22Rv1 (cell line): ENCODE results near the gene CMIP.

Experiments used
- H3K27ac ChIP-seq: fragments of 450-650 bp; 2 replicates; pipeline ENCODE4 v1.5.1; 2017
- ZFX ChIP-seq: fragments of 450-650 bp; IDR thresholded peaks from 2 replicates; pipeline ENCODE4 v1.6.1; 2017; ENCODE audit warnings: antibody characterized with exemption, borderline replicate concordance
- TF ChIP-seq, protein P1 (sequence below): fragments of 450-650 bp; IDR thresholded peaks from 2 replicates; pipeline ENCODE4 v1.5.1; 2017; ENCODE audit warnings: mild to moderate bottlenecking

CMIP gene

DNA sequence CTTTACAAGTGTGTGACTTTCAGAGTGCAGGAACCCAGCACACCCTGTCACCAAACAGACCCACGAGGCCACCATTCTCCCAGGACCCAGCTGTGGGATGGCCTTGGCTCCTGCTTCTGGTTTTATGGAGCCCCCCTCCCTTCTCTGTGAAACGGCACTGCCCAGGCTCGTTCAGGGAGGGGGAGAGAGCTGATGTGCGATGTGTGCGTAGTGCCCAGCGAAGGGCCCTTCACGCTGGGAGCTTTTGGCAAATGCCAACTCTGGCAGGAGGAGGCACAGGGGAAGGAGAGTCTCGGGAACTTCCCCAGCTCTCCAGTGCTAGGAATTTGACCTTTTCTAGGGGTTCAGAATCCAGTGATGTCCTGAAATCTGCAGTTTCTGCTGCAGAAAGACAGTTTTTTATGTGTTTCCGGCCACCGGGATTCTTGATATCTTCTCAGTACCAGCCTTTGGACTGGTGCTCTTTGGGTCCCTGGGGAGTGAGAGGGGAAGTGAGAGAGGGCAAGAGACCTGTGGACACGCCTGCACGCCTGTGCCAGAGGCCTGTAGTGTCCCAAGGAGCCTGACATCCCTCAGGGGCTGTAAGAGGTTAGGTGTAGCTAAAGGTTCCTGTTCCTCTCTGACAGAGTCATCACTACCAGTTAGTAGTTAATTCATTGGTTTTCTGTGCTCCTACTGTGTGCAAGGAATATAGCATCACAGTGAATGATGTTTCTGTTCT is 45.1 kb downstream of the CMIP start:
- no peak for TF ChIP-seq ZFX
- TF ChIP-seq, protein P1, sequence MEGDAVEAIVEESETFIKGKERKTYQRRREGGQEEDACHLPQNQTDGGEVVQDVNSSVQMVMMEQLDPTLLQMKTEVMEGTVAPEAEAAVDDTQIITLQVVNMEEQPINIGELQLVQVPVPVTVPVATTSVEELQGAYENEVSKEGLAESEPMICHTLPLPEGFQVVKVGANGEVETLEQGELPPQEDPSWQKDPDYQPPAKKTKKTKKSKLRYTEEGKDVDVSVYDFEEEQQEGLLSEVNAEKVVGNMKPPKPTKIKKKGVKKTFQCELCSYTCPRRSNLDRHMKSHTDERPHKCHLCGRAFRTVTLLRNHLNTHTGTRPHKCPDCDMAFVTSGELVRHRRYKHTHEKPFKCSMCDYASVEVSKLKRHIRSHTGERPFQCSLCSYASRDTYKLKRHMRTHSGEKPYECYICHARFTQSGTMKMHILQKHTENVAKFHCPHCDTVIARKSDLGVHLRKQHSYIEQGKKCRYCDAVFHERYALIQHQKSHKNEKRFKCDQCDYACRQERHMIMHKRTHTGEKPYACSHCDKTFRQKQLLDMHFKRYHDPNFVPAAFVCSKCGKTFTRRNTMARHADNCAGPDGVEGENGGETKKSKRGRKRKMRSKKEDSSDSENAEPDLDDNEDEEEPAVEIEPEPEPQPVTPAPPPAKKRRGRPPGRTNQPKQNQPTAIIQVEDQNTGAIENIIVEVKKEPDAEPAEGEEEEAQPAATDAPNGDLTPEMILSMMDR, result no peak
- H3K27ac ChIP-seq, result no peak overlapping the region

DNA sequence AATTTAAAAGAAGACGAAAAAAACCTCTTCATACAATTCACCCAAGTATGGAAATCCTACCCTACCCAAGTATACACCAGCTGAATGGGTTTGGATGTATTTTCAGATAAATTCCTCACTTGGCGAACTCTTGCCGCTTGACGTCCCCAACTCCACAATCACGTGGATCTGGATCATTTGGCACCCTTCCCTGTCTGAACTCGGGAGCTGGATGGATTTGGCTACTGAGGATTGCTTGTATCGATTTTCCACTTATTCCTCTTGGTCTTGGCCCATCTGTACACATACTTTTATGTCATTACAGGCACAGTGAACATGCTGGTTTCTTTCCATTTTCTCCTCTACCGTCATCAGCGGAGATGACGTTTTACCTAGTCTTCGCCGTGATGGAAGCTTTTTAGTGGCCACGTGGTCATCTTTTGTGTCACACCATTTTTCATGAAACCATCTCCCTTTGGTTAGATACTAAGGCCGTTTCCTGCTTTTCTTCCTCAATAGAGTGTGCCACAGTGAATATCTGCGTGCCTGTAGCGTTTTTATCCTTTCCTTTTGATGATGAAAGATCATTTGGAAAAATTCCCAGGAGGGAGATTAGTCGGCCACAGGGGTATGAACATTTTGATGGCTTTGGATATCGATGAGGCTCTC is 47.1 kb downstream of the CMIP start:
- TF ChIP-seq, protein P1, result no peak
- TF ChIP-seq ZFX, result no peak
- H3K27ac ChIP-seq, result no peak overlapping the region

DNA sequence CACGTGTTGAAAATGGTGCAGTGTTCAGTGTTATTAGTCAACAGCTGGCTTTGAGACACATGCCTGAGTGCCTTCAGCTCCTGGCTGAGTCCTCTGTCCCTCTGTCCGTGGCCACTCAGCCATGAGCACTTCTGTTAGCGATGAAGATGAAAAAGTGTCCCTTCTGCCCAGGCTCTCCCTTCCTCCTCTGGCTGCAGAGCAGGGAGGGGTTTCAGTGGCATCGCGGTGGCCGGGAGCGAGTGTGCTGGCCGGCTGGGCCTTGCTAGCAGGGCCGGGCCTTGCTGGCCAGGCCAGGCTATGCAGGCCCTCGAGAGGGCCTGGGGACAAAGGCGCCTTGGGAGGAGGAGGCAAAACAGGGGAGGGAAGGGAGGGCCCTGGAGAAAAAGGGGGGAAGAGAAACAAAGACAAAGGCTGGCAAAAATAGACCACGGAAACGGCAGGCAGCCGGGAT is 47.7 kb downstream of the CMIP start:
- no peak overlapping the region for H3K27ac ChIP-seq

DNA sequence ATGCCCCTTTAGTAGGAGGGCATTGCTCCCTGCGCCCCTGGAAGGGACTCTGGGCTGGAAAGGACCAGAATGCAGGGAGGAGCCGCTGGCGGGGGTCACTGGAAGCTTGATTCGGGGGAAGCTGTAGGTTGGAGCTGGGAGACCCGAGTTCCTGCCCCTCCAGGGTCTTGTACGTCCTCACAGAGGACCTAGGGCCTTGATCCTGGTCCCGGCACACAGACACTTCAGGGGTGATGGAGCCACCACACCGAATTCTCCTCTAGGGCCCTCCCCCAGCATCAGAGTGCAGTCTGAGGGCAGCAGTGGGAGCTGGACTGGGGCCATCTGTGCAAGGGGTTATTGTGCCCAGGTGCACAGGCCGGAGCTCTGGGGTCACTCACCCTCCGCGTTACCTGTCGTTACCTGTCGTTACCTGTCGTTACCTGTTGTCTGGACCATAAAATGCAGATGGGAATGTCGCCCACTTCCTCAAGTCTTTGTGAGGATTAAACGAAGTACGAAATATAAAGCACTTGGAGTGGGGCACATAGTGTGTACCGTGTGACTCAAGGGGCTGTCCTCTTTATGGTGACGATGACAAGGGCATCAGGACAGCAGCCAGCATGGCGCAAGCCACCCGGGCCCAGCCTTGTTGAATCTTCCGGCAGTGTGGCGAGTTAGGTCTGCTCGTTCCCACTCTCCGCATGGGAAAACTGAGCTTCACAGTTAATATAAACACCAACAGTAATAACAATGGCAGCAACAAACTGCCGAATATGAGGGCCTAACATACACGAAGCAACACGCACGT is 48.6 kb downstream of the CMIP start:
- H3K27ac ChIP-seq, result no peak overlapping the region
- TF ChIP-seq, protein P1, result no peak
- TF ChIP-seq ZFX, result no peak

More for the DNA sequence above, 47.7 kb downstream of the CMIP start:
- TF ChIP-seq, protein P1, result no peak
- no peak for TF ChIP-seq ZFX

DNA sequence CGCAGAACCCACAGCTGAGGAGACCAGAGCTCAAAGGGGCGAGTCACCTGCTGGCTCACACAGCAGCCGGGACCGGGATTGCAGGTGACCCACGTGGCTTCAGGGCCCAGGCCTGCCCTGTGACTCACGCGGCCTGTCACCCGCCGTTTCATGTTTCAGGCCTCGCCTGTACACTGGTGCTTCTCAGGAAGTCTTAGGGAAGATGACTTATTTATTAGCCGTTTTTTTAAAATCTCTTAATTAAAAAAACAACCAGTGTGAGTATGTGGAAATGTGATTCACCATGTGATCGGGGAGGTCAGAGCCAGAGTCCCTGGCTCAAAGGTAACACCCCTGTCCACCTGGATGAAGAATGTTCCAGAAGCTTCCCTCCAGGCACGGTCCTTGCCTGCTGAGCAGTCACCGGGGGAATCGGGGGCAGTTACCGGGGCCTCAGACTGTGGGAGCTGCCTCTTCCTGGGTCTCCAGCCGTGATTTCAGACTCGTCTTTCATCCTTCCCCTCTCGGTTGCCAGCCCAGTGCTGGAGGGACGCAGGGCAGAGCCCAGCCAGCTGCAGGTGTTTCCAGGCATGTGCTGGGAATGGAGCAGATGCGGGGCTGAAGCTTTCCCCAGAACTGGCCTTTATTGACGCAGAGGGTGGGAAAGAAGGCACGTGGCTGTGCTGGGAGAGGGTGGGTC is 49.3 kb downstream of the CMIP start:
- no peak overlapping the region for H3K27ac ChIP-seq
- TF ChIP-seq ZFX, result no peak
- TF ChIP-seq, protein P1, result no peak

DNA sequence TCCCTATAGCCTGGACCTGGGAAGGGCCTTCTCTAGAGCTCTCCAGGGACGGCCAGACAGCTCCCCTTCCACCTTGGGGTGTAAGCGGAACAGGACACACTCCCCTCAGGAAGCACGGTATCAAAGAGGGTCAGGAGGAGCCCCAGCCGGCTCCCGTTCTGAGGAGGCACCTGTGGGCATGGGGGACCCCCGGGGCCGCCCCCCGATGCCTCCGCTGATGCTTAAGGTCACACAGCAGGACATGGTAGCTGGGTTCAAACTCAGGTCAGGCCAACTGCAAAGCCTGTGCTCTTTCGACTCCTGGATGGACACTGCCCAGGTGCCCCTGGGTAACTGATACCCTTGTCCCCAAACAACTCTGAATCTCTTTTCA is 49.8 kb downstream of the CMIP start:
- H3K27ac ChIP-seq, result no peak overlapping the region

More for the DNA sequence above, 49.8 kb downstream of the CMIP start:
- TF ChIP-seq ZFX, result no peak
- TF ChIP-seq, protein P1, result no peak
